Measurements from ENCODE around the gene ABCF3. TPM values are rescaled to one million over a fixed set of nuclear protein-coding genes. Genes with fewer than 3 reads are reported as not detected.
A peak's percentile ranks its signal among the peaks of the same experiment; 100 is the strongest.
"Not testable (repeated sequence)": the region's sequence is repeated elsewhere in the genome, so short reads cannot be mapped to it uniquely, and the experiment has no call there.

The ABCF3 gene
- 50.1 and 52.8 TPM in 2 replicates for total RNA-seq
- 63.7 TPM for polyA plus RNA-seq (2012)

GRCh38 chr3:184186184-184186901 lies at the start of gene ABCF3:
ABCF3 (plus strand) TSS chr3:184186199; CDS start chr3:184186208, 9 bp downstream.
- DNase-seq (ENCODE audit: low read depth) = peak; percentile 22

- DNase-seq (ENCODE audit: low read depth) = no peak
Measured at GRCh38 chr3:184140436-184140835, 45.6 kb upstream of the ABCF3 start.

GRCh38 chr3:184142199-184142598 lies 43.8 kb upstream of the ABCF3 start:
- DNase-seq (ENCODE audit: low read depth) = no peak

- DNase-seq (ENCODE audit: low read depth) = no peak
Measured at GRCh38 chr3:184143327-184143726, 42.7 kb upstream of the ABCF3 start.

GRCh38 chr3:184144505-184144904 lies 41.5 kb upstream of the ABCF3 start:
- peak; percentile 33 for DNase-seq (ENCODE audit: low read depth)

- peak; percentile 59 for DNase-seq (ENCODE audit: low read depth)
Measured at GRCh38 chr3:184145111-184145524, 40.9 kb upstream of the ABCF3 start.

- DNase-seq (ENCODE audit: low read depth) = no peak
Measured at GRCh38 chr3:184145751-184146270, 40.2 kb upstream of the ABCF3 start.

GRCh38 chr3:184148076-184148475 lies 37.9 kb upstream of the ABCF3 start:
- DNase-seq (ENCODE audit: low read depth) = no peak

- DNase-seq (ENCODE audit: low read depth) = no peak
Measured at GRCh38 chr3:184149123-184149522, 36.9 kb upstream of the ABCF3 start.

GRCh38 chr3:184149770-184150169 lies 36.2 kb upstream of the ABCF3 start:
- DNase-seq (ENCODE audit: low read depth) = not testable (repeated sequence)

GRCh38 chr3:184154885-184155643 lies 30.9 kb upstream of the ABCF3 start, which contains the start of gene DVL3:
DVL3 (plus strand) TSS chr3:184155377; CDS start chr3:184155636, 259 bp downstream.
- DNase-seq (ENCODE audit: low read depth) = peak; percentile 83

- DNase-seq (ENCODE audit: low read depth) = peak; percentile 22
Measured at GRCh38 chr3:184155644-184156521, 30.1 kb upstream of the ABCF3 start.

GRCh38 chr3:184156522-184156955 lies 29.5 kb upstream of the ABCF3 start:
- peak; percentile 88 for DNase-seq (ENCODE audit: low read depth)

GRCh38 chr3:184157206-184157605 lies 28.8 kb upstream of the ABCF3 start:
- DNase-seq (ENCODE audit: low read depth) = no peak

- no peak for DNase-seq (ENCODE audit: low read depth)
Measured at GRCh38 chr3:184158404-184158803, 27.6 kb upstream of the ABCF3 start.

- no peak for DNase-seq (ENCODE audit: low read depth)
Measured at GRCh38 chr3:184160456-184160855, 25.5 kb upstream of the ABCF3 start.

- DNase-seq (ENCODE audit: low read depth) = not testable (repeated sequence)
Measured at GRCh38 chr3:184162571-184163070, 23.4 kb upstream of the ABCF3 start.

- no peak for DNase-seq (ENCODE audit: low read depth)
Measured at GRCh38 chr3:184164648-184165330, 21.2 kb upstream of the ABCF3 start.

GRCh38 chr3:184165543-184165942 lies 20.5 kb upstream of the ABCF3 start:
- DNase-seq (ENCODE audit: low read depth) = no peak

- no peak for DNase-seq (ENCODE audit: low read depth)
Measured at GRCh38 chr3:184166671-184167070, 19.3 kb upstream of the ABCF3 start.

All from myocyte (in vitro differentiated cells).